CD14-positive monocyte (primary cell): Measurements from ENCODE around the gene SIM2. TPM values are rescaled to one million over a fixed set of nuclear protein-coding genes. Genes with fewer than 3 reads are reported as not detected.

Experiments used
- DNase-seq, 3 donors: peaks; one replicate each; pipeline ENCODE4 v3.0.0-alpha.2; 2011 to 2022
- H2AFZ ChIP-seq: 2 replicates; pipeline ENCODE4 v1.6.0; 2012; ENCODE audit warnings: mild to moderate bottlenecking, low read depth, low read length, inconsistent platforms; ENCODE audit not compliant: insufficient read depth, poor library complexity, severe bottlenecking
- H3K27ac ChIP-seq, 2 donors: 1 replicate in 1 of 2; 2 replicates in 1 of 2; pipeline ENCODE4 v1.5.1; 2012 to 2013; ENCODE audit warnings: low read length in 2 of 2, control low read depth in 1 of 2, inconsistent platforms in 1 of 2, low read depth in 1 of 2, mild to moderate bottlenecking in 1 of 2
- H3K27me3 ChIP-seq, 2 donors: one replicate each; pipeline versions ENCODE4 v1.6.0 to v1.6.1; 2011 to 2013; ENCODE audit warnings: low read length in 2 of 2; ENCODE audit not compliant: control insufficient read depth in 2 of 2, insufficient read depth in 2 of 2
- H3K36me3 ChIP-seq, 2 donors: replicated peaks in 1 of 2; 1 replicate in 1 of 2; 2 replicates in 1 of 2; pipeline versions ENCODE4 v1.5.1 to v1.6.1; 2012 to 2013; ENCODE audit warnings: low read length in 2 of 2, control low read depth in 1 of 2, inconsistent platforms in 1 of 2, mild to moderate bottlenecking in 1 of 2; ENCODE audit not compliant: insufficient read depth in 2 of 2, control insufficient read depth in 1 of 2
- H3K4me1 ChIP-seq, 2 donors: 1 replicate in 1 of 2; 2 replicates in 1 of 2; pipeline versions ENCODE4 v1.5.1 to v1.6.1; 2012 to 2013; ENCODE audit warnings: low read length in 2 of 2, control low read depth in 1 of 2, inconsistent platforms in 1 of 2, mild to moderate bottlenecking in 1 of 2, moderate library complexity in 1 of 2; ENCODE audit not compliant: insufficient read depth in 2 of 2, control insufficient read depth in 1 of 2
- H3K4me2 ChIP-seq: replicated peaks from 2 replicates; pipeline ENCODE3; 2012; ENCODE audit warnings: low read length, moderate library complexity, mild to moderate bottlenecking; ENCODE audit not compliant: poor library complexity, severe bottlenecking; ENCODE audit errors: extremely low read depth
- H3K4me3 ChIP-seq, 3 experiments: fragments of 200-600 bp in 1 of 3; sonication (generic) in 1 of 3; replicated peaks in 1 of 3; 1 replicate in 2 of 3; 2 replicates in 1 of 3; pipeline ENCODE4 v1.5.1; 2011 to 2013; ENCODE audit warnings: low read length in 3 of 3, mild to moderate bottlenecking in 3 of 3, control low read depth in 2 of 3, low read depth in 2 of 3, inconsistent platforms in 1 of 3, moderate library complexity in 1 of 3
- H3K79me2 ChIP-seq: 2 replicates; pipeline ENCODE4 v1.6.0; 2012; ENCODE audit warnings: mild to moderate bottlenecking, control low read depth, inconsistent platforms, low read length, moderate library complexity; ENCODE audit not compliant: insufficient read depth
- H3K9ac ChIP-seq: 2 replicates; pipeline ENCODE4 v1.6.0; 2017; ENCODE audit warnings: low read length, mild to moderate bottlenecking; ENCODE audit not compliant: insufficient read depth, poor library complexity, severe bottlenecking
- H3K9me3 ChIP-seq, 2 donors: replicated peaks in 1 of 2; 1 replicate in 1 of 2; 2 replicates in 1 of 2; pipeline versions ENCODE4 v1.5.1 to v1.6.1; 2012 to 2013; ENCODE audit warnings: low read length in 2 of 2, control low read depth in 1 of 2; ENCODE audit not compliant: control insufficient read depth in 1 of 2, insufficient read depth in 1 of 2
- H4K20me1 ChIP-seq: 2 replicates; pipeline ENCODE4 v1.6.0; 2012; ENCODE audit warnings: mild to moderate bottlenecking, low read length, control low read depth, moderate library complexity; ENCODE audit not compliant: insufficient read depth
- H3K27ac Mint-ChIP-seq, 7 donors: one replicate each; pipeline ENCODE4 v1.8.0; 2020; ENCODE audit warnings: mild to moderate bottlenecking in 7 of 7, mixed read lengths in 7 of 7, moderate library complexity in 6 of 7, inconsistent platforms in 2 of 7
- H3K27me3 Mint-ChIP-seq, 3 donors: one replicate each; pipeline ENCODE4 v1.8.0; 2021 to 2022; ENCODE audit warnings: low read depth in 3 of 3, mild to moderate bottlenecking in 3 of 3, mixed read lengths in 3 of 3, moderate library complexity in 3 of 3, inconsistent platforms in 1 of 3
- H3K36me3 Mint-ChIP-seq, 2 donors: one replicate each; pipeline ENCODE4 v1.8.0; 2020; ENCODE audit warnings: mixed read lengths in 2 of 2, inconsistent platforms in 1 of 2, mild to moderate bottlenecking in 1 of 2
- H3K4me1 Mint-ChIP-seq: one replicate; pipeline ENCODE4 v1.8.0; 2020; ENCODE audit warnings: mild to moderate bottlenecking, mixed read lengths
- H3K4me3 Mint-ChIP-seq, 2 donors: one replicate each; pipeline ENCODE4 v1.8.0; 2020; ENCODE audit warnings: mild to moderate bottlenecking in 2 of 2, mixed read lengths in 2 of 2, moderate library complexity in 1 of 2
- H3K9me3 Mint-ChIP-seq, 7 donors: one replicate each; pipeline ENCODE4 v1.8.0; 2020 to 2022; ENCODE audit warnings: mixed read lengths in 7 of 7, mild to moderate bottlenecking in 6 of 7, moderate library complexity in 6 of 7, inconsistent platforms in 2 of 7
- CTCF ChIP-seq: fragments of 200-600 bp; IDR thresholded peaks from one replicate; pipeline ENCODE4 v1.8.0; 2022; ENCODE audit warnings: antibody characterized with exemption, mild to moderate bottlenecking
- WGBS: methylation state at CpG from one replicate; pipeline ENCODE4 v1.1.5; 2013; ENCODE audit warnings: missing lambda C conversion rate; ENCODE audit not compliant: insufficient coverage; 5-methylcytosine and 5-hydroxymethylcytosine counted together
- intact Hi-C, 2 donors: fragments of 100-400 bp; cut with micrococcal nuclease; formaldehyde crosslinking; loops; one replicate each; pipeline versions ENCODE4 v1.15.0 to v1.15.1; 2023
- polyA plus RNA-seq, 3 donors: library from polyadenylated mRNA; depleted of rRNA in 1 of 3; unstranded in 2 of 3; stranded (reverse) in 1 of 3; fragments of 300-500 nt in 2 of 3; fragments of >200 nt in 1 of 3; fragmentation: Illumina TruSeq in 2 of 3; gene quantifications; 1 replicate in 2 of 3; 2 replicates in 1 of 3; pipeline ENCODE4 v1.2.3, GENCODE V29; 2012 to 2021

Gene SIM2
- polyA plus RNA-seq, 3 donors = not detected

GRCh38 chr21:36744190-36744559 lies 45.3 kb downstream of the SIM2 start:
- WGBS = 83% methylated on average over 1 of the region's 3 CpGs
- H3K4me1 Mint-ChIP-seq = peaks cover 6% of the 10 kb centered on the region
- peaks cover 0 to 12% (median 5%) of the 10 kb centered on the region in 7 donors for H3K9me3 Mint-ChIP-seq
- peak overlapping the region in 1 of 2 donors; percentile 48 for H3K4me3 Mint-ChIP-seq
- Histone ChIP-seq H3K27ac (no peak overlapping the region), H3K4me2 (no peak overlapping the region), H3K27me3 (peaks cover 22 to 40% of the 10 kb centered on the region in 2 donors), H3K9ac (no peak overlapping the region), H3K4me3 (no peak overlapping the region), H4K20me1 (no peaks in the 10 kb centered on the region), H3K9me3 (peaks cover 0 to 4% of the 10 kb centered on the region in 2 donors), H2AFZ (no peak overlapping the region), H3K36me3 (no peaks in the 10 kb centered on the region), H3K4me1 (no peaks in the 10 kb centered on the region), H3K79me2 (no peaks in the 10 kb centered on the region)
- H3K27ac Mint-ChIP-seq = no peak overlapping the region
- TF ChIP-seq CTCF = no peak
- intact Hi-C loops = no loop called here
- peaks cover 51 to 68% (median 55%) of the 10 kb centered on the region in 3 donors for H3K27me3 Mint-ChIP-seq
- H3K36me3 Mint-ChIP-seq = peaks cover 0 to 3% of the 10 kb centered on the region in 2 donors
- DNase-seq = no peak

GRCh38 chr21:36744560-36745231 lies 45.8 kb downstream of the SIM2 start:
- Histone ChIP-seq H3K27ac (no peak overlapping the region), H3K9ac (no peak overlapping the region), H3K4me1 (no peaks in the 10 kb centered on the region), H3K9me3 (peaks cover 0 to 4% of the 10 kb centered on the region in 2 donors), H3K4me3 (no peak overlapping the region), H3K36me3 (no peaks in the 10 kb centered on the region), H3K79me2 (no peaks in the 10 kb centered on the region), H2AFZ (no peak overlapping the region), H3K4me2 (no peak overlapping the region), H3K27me3 (peaks cover 22 to 45% of the 10 kb centered on the region in 2 donors), H4K20me1 (no peaks in the 10 kb centered on the region)
- intact Hi-C loops = no loop called here
- DNase-seq = no peak
- Mint-ChIP-seq H3K27ac (no peak overlapping the region), H3K9me3 (peaks cover 0 to 15% (median 5%) of the 10 kb centered on the region in 7 donors), H3K27me3 (peaks cover 55 to 70% (median 58%) of the 10 kb centered on the region in 3 donors), H3K4me1 (peaks cover 6% of the 10 kb centered on the region), H3K36me3 (peaks cover under 1 to 3% of the 10 kb centered on the region in 2 donors), H3K4me3 (peak overlapping the region in 1 of 2 donors; percentile 67)
- 64% methylated on average over 24 of the region's 30 CpGs for WGBS
- no peak for TF ChIP-seq CTCF
